NT2/D1 (cell line): ENCODE data around the gene TRIM14.

Experiments
- SUZ12 ChIP-seq: IDR thresholded peaks from 2 replicates; pipeline ENCODE4 v1.6.1; 2011; ENCODE audit not compliant: insufficient read length, insufficient read depth; ENCODE audit errors: extremely low read depth
- YY1 ChIP-seq: IDR thresholded peaks from 2 replicates; pipeline ENCODE4 v1.6.1; 2011; ENCODE audit not compliant: insufficient read length, insufficient read depth

- TF ChIP-seq SUZ12: no peak
- TF ChIP-seq YY1: no peak
Measured at GRCh38 chr9:98075332-98075805, 43.7 kb downstream of the TRIM14 start.
